Activated naive CD8-positive, alpha-beta T cell (primary cell): ENCODE results near the gene ABHD4.

Experiments
- H3K27ac Mint-ChIP-seq: one replicate; pipeline ENCODE4 v1.8.0; 2021; ENCODE audit warnings: mixed read lengths
- H3K27me3 Mint-ChIP-seq: one replicate; pipeline ENCODE4 v1.8.0; 2021; ENCODE audit warnings: mixed read lengths
- H3K36me3 Mint-ChIP-seq: one replicate; pipeline ENCODE4 v1.8.0; 2021; ENCODE audit warnings: mixed read lengths
- H3K4me1 Mint-ChIP-seq: one replicate; pipeline ENCODE4 v1.8.0; 2021; ENCODE audit warnings: low read depth, mixed read lengths
- H3K4me3 Mint-ChIP-seq: one replicate; pipeline ENCODE4 v1.8.0; 2021; ENCODE audit warnings: mild to moderate bottlenecking, mixed read lengths
- H3K9me3 Mint-ChIP-seq: one replicate; pipeline ENCODE4 v1.8.0; 2021; ENCODE audit warnings: low read depth, mixed read lengths

ABHD4 gene

DNA sequence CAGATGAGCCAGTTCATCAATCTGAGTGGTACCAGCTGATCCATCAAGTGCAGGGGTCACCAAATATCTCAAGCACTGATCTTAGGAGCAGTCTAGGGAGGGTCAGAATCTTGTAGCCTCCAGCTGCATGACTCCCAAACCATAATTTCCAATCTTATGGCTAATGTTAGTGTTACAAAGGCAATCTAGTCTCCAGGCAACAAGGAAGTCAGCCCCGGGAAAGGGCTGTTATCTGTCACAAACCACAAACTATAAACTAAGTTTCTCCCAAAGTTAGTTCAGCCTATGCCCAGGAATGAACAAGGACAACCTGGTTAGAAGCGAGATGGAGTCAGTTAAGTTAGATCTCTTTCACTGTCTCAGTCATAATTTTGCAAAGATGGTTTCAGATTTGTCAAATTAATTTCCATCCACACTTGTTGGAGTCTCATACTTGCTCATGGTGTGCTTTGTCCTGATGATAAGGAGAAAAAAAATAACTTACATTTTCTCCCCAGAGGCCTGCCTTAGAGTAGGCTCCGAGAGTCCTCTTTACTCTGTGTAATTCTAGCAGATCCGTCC lies 3.9 kb upstream of the ABHD4 start:
- H3K4me1 Mint-ChIP-seq, result peaks cover 37% of the 10 kb centered on the region
- no peaks in the 10 kb centered on the region for H3K27me3 Mint-ChIP-seq
- H3K9me3 Mint-ChIP-seq, result no peaks in the 10 kb centered on the region
- no peak overlapping the region for H3K4me3 Mint-ChIP-seq
- no peak overlapping the region for H3K27ac Mint-ChIP-seq
- H3K36me3 Mint-ChIP-seq, result no peaks in the 10 kb centered on the region

DNA sequence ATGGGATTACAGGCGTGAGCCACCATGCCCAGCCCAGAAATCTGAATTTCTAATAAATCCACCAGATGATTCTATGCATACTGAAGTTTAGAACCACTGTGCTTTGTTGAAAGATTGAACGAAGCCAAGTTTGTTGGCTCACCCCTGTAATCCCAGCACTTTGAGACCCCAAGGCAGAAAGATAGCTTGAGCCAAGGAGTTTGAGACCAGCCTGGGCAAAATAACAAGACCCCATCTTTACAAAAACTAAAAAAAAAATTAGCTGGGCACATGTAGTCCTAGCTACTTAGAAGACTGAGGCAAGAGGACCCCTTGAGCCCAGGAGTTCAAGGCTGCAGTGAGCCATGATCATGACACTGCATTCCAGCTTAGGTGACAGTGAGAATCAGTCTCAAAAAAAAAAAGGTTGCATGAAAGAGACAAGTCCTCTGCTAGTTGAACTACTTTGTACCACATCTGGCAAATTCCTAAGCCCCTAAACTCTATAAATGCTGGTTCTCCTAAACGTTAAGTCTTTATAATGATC lies 1.7 kb upstream of the ABHD4 start:
- no peaks in the 10 kb centered on the region for H3K9me3 Mint-ChIP-seq
- no peaks in the 10 kb centered on the region for H3K27me3 Mint-ChIP-seq
- H3K36me3 Mint-ChIP-seq, result peaks cover 3% of the 10 kb centered on the region
- peaks cover 36% of the 10 kb centered on the region for H3K4me1 Mint-ChIP-seq
- peak overlapping the region; percentile 20 for H3K4me3 Mint-ChIP-seq
- no peak overlapping the region for H3K27ac Mint-ChIP-seq

DNA sequence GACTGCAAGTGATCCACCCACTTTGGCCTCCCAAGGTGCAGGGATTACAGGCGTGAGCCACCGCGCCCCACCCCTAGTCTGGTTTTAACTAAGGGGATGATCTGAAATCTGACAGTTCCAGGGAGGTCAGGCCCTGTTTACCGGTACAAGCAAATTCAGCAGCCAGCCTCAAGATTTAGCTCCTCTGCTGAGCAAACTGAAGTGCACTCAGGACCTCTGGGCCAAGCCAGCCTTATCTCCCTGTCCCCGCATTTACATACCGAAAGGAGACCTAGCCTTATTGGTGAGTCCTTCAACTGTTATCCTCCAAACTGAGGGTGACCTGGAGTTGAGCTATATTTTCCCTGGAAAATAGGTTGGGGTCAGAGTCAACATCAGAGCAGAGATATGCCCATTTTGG lies 835 bp upstream of the ABHD4 start:
- H3K27ac Mint-ChIP-seq, result no peak overlapping the region
- peaks cover 32% of the 10 kb centered on the region for H3K4me1 Mint-ChIP-seq
- no peaks in the 10 kb centered on the region for H3K27me3 Mint-ChIP-seq
- no peaks in the 10 kb centered on the region for H3K9me3 Mint-ChIP-seq
- H3K36me3 Mint-ChIP-seq, result peaks cover 7% of the 10 kb centered on the region
- peak overlapping the region; percentile 95 for H3K4me3 Mint-ChIP-seq

DNA sequence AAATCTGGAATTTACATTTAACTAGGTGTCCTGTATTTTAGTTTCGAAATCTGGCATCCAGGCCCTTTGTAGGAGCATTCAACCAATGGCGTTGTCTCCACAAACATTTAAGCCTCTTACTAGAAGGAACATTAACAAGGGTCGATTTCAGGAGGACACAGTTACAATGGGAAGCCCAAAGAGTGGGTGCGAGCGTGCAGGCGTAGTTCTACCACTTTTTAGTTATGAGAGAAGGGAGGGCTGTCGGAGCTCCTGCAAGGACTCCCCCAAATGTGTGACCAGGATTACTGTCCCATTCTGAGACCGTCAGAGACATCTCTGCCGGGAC lies 365 bp upstream of the ABHD4 start:
- Mint-ChIP-seq H3K4me3 (peak overlapping the region; percentile 95), H3K9me3 (no peaks in the 10 kb centered on the region), H3K36me3 (peaks cover 10% of the 10 kb centered on the region), H3K4me1 (peaks cover 32% of the 10 kb centered on the region), H3K27me3 (no peaks in the 10 kb centered on the region), H3K27ac (peak overlapping the region; percentile 54)

DNA sequence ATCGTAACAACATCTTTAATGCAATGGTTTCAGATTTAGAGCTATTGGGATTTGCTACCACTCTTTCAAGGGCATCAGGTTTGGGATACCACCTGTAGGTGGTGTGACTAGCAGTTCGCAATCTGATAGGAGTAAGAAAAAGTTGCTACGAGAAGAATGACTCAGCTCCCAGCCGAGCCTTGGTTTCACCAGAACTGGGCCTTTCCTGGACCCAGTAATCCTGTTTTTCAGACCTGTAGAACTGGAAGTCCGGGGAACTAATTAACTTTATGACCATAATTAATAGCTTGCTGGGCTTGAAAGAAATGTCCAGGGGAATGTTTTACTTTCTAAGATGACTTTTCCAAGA lies 770 bp downstream of the ABHD4 start:
- Mint-ChIP-seq H3K9me3 (no peaks in the 10 kb centered on the region), H3K36me3 (peaks cover 13% of the 10 kb centered on the region), H3K4me3 (peak overlapping the region; percentile 95), H3K27ac (peak overlapping the region; percentile 86), H3K4me1 (peaks cover 32% of the 10 kb centered on the region), H3K27me3 (no peaks in the 10 kb centered on the region)

DNA sequence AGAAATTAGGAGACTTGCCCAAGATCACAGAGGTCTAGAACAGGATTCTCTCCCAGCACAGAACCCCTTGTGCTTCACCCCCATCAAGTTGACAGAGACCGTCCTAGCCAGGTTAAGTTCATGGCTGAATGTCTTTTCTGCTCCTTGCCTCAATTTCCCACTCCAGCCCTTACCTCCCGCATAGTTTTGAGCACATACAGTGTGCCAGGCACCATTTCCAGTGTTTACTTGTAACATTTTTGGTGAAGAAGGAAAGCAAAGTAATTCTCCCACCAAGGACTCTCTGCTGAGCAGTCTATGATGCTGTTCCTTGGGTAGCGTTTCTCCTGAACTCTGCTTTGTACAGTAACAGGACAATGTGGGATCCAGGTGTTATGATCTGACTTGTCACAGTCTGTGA lies 1.2 kb downstream of the ABHD4 start:
- Mint-ChIP-seq H3K36me3 (peaks cover 13% of the 10 kb centered on the region), H3K9me3 (no peaks in the 10 kb centered on the region), H3K27ac (peak overlapping the region; percentile 7), H3K27me3 (no peaks in the 10 kb centered on the region), H3K4me1 (peaks cover 32% of the 10 kb centered on the region), H3K4me3 (peak overlapping the region; percentile 95)

DNA sequence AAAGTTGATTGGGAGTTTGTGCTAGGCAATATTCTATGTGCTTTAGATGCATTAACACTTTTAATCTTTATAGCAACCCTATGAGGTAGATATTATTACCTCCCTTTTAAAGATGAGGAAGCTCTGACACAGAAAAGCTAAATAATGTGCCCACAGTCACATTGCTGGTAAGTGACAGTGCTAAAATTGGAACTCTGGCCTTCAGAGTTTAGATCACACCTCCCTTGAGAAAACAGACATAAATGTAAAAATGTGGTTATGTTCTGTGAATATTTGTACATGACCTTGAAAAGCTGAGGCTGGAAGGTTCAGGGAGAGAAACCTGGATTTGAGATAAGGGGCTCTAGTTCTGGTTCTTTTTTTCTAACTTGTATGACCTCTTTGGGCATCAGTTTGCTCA lies 1.9 kb downstream of the ABHD4 start:
- Mint-ChIP-seq H3K4me3 (peak overlapping the region; percentile 95), H3K27ac (peak overlapping the region; percentile 28), H3K4me1 (peaks cover 32% of the 10 kb centered on the region), H3K9me3 (no peaks in the 10 kb centered on the region), H3K27me3 (no peaks in the 10 kb centered on the region), H3K36me3 (peaks cover 13% of the 10 kb centered on the region)

DNA sequence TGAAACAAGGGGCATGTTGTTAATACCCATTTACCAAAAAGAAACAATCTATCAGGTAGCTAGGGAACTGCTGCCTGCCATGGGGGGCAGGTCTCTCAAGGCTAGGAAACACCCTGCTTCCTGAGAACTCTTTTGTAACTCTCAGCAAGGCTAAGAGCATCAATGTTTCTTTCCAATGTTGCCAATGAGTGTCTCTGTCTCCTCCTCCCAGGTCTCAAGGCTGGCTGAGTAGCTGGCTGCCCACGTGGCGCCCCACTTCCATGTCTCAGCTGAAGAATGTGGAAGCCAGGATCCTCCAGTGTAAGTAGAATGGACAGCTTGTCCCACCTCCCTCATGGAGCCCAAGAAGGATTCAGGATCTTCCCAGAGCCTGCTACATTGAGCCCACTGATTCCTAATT lies 3.4 kb downstream of the ABHD4 start:
- Mint-ChIP-seq H3K4me1 (peaks cover 32% of the 10 kb centered on the region), H3K9me3 (no peaks in the 10 kb centered on the region)

DNA sequence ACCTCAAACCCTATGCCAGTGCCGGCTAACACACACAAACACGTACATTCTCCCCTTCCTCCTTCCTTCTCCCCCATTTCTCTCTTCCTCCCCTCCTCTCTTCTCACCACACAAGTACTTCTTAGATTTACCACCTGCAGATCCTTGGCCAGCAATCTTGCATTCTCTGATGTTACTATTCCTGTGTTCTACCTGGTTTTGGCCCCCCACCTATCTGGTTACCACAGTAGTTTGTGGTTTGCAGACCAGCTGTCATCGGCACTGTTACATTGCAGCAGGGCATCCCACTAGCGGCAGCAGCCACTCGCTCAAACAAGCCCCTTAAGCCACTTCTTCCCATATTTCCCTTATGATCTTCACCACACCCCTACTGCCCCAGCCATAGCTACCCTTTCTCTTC lies 3.9 kb downstream of the ABHD4 start:
- no peaks in the 10 kb centered on the region for H3K27me3 Mint-ChIP-seq
- peaks cover 19% of the 10 kb centered on the region for H3K36me3 Mint-ChIP-seq
- H3K4me3 Mint-ChIP-seq, result no peak overlapping the region
- peaks cover 32% of the 10 kb centered on the region for H3K4me1 Mint-ChIP-seq
- no peak overlapping the region for H3K27ac Mint-ChIP-seq
- H3K9me3 Mint-ChIP-seq, result no peaks in the 10 kb centered on the region

More for the DNA sequence above, 3.4 kb downstream of the ABHD4 start:
- Mint-ChIP-seq H3K4me3 (no peak overlapping the region), H3K36me3 (peaks cover 19% of the 10 kb centered on the region), H3K27me3 (no peaks in the 10 kb centered on the region), H3K27ac (no peak overlapping the region)

DNA sequence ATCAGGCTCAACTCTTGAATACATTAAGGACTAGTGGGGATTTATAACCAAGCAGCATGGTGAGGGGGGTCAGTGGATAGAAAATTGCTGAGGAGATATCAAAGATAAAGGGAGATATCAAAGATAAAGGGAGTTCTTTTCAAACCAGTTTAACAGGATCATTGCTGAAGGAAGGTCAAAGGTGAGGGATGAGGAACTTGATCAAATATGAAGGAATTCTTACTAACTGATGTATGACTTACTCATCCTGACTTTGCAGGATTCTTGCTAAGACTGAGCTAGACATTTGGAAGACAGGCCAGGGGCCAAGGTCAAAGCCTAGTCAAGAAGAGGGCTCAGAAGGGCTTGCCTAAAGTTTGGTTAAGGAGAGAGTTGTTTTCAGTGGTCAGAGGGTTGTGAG lies 4.8 kb downstream of the ABHD4 start:
- H3K4me1 Mint-ChIP-seq, result peaks cover 26% of the 10 kb centered on the region
- peaks cover 19% of the 10 kb centered on the region for H3K36me3 Mint-ChIP-seq
- no peaks in the 10 kb centered on the region for H3K27me3 Mint-ChIP-seq
- no peaks in the 10 kb centered on the region for H3K9me3 Mint-ChIP-seq
- H3K27ac Mint-ChIP-seq, result no peak overlapping the region
- H3K4me3 Mint-ChIP-seq, result no peak overlapping the region

DNA sequence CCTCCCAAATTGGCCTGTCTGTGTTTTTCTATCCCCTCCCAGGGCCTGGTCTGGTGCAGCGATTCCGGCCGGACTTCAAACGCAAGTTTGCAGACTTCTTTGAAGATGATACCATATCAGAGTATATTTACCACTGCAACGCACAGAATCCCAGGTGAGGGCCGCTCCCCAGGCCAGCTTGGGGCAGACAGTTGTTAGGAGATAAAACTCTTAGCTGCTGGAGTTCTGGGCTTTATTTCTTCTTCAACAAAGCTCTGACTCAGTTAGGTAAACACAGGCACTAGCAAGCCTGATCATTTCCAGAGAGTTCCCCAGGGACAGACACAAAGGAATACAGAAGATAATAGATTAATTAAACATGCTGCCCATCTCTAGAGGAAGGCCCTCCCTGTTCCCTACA lies 8.3 kb downstream of the ABHD4 start:
- no peaks in the 10 kb centered on the region for H3K4me1 Mint-ChIP-seq
- H3K4me3 Mint-ChIP-seq, result no peak overlapping the region
- no peak overlapping the region for H3K27ac Mint-ChIP-seq
- H3K36me3 Mint-ChIP-seq, result peaks cover 26% of the 10 kb centered on the region
- H3K27me3 Mint-ChIP-seq, result no peaks in the 10 kb centered on the region
- H3K9me3 Mint-ChIP-seq, result no peaks in the 10 kb centered on the region

DNA sequence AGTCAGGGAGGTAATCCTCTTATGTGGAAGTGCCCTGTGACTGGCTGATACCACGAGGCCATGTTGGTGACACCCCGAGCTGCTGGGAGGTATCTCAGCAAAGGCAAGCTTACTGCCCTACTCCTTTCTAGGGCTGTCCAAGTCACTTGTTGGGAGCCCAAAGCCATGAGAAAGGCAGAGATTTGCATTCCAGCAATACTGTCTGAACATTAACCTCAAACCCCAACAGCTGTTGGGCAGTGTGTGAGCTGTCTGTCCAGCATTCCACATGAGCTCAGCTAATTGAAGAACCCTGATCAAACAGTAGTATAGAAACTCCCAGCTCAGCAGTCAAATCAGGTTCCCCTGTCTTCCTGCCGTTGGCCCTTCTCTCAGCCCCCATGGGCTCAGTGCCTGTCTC lies 9.2 kb downstream of the ABHD4 start:
- peaks cover 21% of the 10 kb centered on the region for H3K36me3 Mint-ChIP-seq
- H3K4me1 Mint-ChIP-seq, result no peaks in the 10 kb centered on the region
- no peaks in the 10 kb centered on the region for H3K9me3 Mint-ChIP-seq
- H3K27me3 Mint-ChIP-seq, result no peaks in the 10 kb centered on the region
- H3K4me3 Mint-ChIP-seq, result no peak overlapping the region
- no peak overlapping the region for H3K27ac Mint-ChIP-seq

DNA sequence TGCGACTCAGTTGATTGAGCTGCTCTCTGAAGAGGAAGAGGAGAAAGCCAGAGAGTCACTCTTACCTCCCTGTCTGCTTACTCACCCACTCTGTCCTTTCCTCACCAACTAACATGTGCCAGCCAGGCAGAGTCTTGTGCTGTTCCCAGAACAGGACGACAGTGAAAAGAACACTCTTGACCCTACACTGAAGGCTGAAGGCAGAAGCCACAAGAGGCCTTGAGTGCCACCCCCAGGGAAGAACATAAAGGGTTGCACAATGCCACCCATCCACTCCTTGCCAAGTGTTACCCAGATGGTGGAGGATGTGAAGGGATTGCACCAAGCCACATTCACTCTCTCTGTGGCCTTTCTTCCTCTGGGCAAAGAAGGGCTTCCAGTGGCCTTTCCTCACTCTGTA lies 12.8 kb downstream of the ABHD4 start:
- no peaks in the 10 kb centered on the region for H3K27me3 Mint-ChIP-seq
- H3K4me3 Mint-ChIP-seq, result no peak overlapping the region
- H3K9me3 Mint-ChIP-seq, result no peaks in the 10 kb centered on the region
- peaks cover 13% of the 10 kb centered on the region for H3K36me3 Mint-ChIP-seq
- no peaks in the 10 kb centered on the region for H3K4me1 Mint-ChIP-seq
- no peak overlapping the region for H3K27ac Mint-ChIP-seq

DNA sequence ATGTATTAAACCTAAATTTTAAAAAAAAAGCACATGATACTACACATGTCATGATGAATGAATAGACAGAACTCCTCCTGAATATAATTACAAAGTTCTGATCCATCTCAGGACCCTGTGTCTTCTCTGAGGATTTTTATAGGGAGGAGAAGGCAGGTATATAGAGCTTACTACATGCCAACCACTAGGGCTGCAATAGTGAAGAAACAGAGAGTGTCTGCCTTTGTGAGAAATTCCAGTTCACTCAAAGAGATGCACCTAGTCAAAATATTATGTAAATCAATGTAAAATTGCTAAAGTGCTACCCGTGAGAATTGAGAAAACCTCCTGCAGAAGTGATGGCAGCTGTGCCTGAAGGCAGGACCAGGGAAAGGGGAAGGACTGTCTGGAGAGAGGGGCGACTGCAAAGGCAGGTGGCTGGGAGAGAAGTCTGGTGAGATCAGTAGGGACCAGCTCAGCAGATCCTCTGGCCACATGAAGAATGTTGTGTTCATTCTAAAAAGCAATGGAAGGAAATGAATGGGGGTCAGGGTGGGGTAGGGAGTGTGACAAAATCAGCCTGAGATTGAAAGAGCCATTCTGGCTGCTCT lies 15.1 kb downstream of the ABHD4 start:
- Mint-ChIP-seq H3K4me3 (no peak overlapping the region), H3K9me3 (no peaks in the 10 kb centered on the region), H3K4me1 (no peaks in the 10 kb centered on the region), H3K27me3 (no peaks in the 10 kb centered on the region), H3K36me3 (peaks cover 9% of the 10 kb centered on the region), H3K27ac (no peak overlapping the region)

DNA sequence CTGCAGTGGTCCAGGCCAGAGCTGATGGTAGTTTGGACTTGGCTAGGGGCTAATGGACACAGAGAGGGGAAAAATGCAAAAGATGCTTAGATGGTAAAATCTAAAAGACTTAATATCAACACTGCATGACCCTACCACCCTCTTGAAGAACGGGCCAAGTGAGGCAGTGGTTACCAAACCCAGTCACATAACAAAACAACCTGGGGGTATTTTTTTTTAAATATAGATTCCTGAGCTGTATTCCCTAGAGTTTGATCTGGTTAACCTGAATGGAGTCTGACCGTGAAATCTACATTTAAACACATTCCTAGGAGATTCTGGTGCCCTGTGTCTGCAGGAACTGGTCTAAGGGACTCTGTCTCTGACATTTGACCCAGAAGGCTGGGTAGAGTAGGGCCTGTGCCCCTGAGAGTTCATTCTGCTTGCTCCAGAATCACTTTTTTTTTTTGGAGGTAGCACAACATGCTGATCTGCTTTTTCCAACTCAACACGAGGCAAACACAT lies 15.7 kb downstream of the ABHD4 start:
- Mint-ChIP-seq H3K27me3 (no peaks in the 10 kb centered on the region), H3K36me3 (peaks cover 9% of the 10 kb centered on the region), H3K4me1 (no peaks in the 10 kb centered on the region), H3K4me3 (no peak overlapping the region), H3K27ac (no peak overlapping the region), H3K9me3 (no peaks in the 10 kb centered on the region)

DNA sequence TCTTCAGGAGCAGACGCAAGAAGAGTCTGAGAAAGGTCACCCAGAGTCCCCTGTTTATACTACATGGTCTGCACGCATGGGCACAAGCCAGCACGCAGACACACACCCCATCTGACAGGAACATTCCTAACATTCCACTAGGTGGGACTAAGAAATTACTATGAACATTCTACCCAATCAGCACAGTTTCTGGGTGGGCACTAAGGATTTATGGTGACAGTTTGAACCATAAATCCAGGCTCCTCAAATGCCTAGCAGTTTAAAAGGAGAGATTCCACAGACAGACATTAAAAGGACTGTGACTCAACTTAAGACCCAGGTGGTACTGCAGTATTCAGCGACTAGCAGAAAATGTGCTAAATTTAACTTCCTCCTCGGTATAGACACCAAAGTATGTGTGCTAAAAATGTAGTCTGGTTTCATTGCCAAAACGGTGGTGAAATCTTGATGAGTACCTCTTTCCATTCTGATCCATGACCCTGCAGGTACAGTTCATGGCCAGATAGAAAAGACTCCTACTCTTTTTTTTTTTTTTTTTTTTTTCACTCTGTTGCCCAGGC lies 16.2 kb downstream of the ABHD4 start:
- Mint-ChIP-seq H3K4me1 (no peaks in the 10 kb centered on the region), H3K27ac (no peak overlapping the region), H3K4me3 (no peak overlapping the region), H3K27me3 (no peaks in the 10 kb centered on the region), H3K36me3 (peaks cover 9% of the 10 kb centered on the region), H3K9me3 (no peaks in the 10 kb centered on the region)
